Fibroblast of skin of right biceps (primary cell): Measurements from ENCODE around the gene ZNF593OS.

Experiments
- DNase-seq: peaks from one replicate; pipeline ENCODE4 v3.0.0-alpha.2; 2013

ZNF593OS gene

DNA sequence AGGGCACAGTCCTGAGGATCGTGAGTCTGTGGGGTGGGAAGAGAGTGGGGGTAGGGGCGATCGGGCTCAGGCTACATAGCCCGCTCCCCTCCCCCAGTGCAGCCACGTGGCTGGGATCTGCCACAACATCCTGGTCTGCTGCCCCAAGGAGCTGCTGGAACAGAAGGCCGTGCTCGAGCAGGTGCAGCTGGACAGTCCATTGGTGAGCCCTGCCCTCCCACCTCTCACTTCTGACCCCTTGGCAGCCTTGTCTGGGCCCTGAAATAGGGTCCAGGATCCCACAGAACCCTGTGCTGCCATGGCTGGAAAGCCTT, 10.7 kb upstream of the ZNF593OS start:
- no peak for DNase-seq

DNA sequence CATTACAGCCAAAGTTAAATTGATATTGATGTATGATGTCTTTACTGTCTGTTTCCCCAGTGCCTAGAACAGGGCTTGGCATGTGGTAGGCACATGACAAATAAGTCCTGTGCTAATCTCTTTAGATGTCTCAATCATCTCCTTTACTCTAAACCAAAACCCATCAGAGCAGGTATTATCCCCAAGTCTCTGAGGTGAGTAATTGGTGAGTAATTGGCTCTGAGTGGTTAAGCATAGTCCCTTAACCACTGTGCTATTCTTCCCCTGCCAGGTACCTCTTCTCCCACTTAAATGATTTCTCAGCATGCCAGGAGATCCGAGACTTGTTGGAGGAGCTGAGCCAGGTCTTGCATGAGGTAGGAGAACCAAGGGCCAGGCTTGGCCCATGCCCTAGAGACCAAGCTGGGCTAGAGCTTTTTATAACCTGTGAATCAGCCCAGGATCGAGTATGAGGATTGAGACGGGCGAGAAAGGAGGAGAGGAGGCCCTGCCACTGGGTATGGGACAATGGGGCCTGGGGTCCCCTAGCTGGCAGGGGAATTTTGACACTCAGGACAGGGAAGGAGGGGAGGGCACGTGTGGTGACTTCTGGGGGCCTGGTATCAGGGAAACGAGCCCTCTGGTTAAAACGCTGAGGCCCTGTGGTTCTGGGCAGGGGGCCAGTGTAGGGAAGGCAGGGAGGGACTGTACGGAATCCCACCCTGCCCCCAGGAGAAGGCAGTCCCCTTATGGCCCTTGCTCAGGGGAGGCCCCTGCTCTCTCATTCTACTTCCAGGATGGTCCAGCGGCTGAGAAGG, 10.2 kb upstream of the ZNF593OS start:
- no peak for DNase-seq

DNA sequence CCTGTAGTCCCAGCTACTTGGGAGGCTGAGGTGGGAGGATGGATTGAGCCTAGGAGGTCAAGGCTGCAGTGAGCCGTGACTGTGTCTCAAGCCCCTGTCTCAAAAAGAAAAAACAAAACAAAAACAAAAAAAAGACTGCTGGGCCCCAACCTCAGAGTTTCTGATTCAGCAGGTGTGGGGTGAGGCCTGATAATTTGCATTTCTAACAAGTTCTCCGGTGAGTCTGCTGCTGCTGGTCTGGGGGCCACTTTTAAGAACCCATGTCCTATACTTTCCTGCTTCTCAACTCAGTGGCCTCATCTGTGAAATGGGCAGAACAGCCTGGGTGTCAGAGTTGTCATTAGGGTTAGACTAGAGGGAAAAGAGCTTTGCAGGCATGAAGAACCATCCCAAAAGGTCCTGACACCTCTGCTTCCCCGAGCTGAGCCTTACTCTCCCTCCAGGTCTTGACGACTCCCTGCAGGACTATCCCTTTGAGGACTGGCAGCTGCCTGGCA, 8.4 kb upstream of the ZNF593OS start:
- DNase-seq, result no peak

DNA sequence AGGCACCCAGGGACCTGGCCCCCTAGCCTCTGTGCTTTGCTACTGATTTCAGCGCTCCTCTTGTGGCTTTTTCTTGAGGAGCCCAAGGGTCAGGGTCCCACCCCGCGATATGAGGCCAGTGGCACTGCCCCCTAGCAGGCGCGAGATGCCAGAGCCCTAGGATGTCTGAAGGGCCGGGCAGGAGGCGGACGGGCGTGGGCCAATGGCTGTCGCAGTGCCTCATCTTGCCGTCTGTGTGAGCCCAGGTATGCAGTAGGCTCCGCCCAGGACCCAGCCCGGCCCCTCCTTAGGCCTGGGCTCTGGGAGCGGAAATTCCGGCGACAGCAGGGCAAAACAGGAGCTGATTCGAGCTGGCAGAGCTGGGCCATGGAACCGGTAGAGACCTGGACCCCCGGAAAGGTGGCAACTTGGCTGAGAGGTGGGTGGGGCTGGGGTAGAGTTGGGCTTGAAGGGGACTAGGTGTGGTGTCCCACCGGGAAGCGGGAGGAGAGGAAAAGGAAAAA, 5.6 kb upstream of the ZNF593OS start, which contains the start of gene CNKSR1:
TSS of gene CNKSR1 (plus strand) at position 310 of the 503 bp plus-strand sequence. CDS start at position 367, 57 bp downstream.
- no peak for DNase-seq

DNA sequence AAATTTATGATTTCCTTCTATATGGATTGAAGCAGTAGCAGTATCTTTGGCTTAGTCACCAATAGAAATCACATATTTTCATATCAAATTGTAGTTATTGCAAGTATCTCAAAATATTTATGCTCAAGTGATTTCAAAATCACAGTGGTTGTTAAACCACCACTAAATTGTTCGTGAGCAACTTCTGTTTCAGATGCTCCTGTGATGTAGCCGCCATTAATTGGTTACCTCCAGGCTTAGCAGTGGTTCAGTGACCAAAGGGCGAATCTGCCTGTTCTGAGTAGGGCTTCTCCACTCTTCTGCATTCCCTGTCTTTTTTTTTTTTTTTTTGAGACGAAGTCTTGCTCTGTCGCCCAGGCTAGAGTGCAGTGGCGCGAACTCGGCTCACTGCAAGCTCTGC, 3.7 kb upstream of the ZNF593OS start:
- DNase-seq, result no peak

DNA sequence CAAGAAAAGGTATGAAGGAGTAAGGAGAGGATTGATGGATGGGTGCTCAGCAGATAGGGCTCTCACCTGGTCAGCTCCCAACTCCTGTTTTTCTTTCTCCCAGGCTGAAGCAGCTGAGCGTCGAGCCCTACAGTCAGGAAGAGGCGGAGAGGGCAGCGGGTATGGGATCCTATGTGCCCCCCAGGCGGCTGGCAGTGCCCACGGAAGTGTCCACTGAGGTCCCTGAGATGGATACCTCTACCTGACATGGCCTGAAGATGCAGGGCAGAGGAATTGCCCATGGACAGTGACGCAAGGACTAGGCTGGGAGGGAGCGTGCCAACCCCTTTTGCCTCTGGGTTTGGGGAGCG, 1.2 kb downstream of the ZNF593OS start:
- no peak for DNase-seq

DNA sequence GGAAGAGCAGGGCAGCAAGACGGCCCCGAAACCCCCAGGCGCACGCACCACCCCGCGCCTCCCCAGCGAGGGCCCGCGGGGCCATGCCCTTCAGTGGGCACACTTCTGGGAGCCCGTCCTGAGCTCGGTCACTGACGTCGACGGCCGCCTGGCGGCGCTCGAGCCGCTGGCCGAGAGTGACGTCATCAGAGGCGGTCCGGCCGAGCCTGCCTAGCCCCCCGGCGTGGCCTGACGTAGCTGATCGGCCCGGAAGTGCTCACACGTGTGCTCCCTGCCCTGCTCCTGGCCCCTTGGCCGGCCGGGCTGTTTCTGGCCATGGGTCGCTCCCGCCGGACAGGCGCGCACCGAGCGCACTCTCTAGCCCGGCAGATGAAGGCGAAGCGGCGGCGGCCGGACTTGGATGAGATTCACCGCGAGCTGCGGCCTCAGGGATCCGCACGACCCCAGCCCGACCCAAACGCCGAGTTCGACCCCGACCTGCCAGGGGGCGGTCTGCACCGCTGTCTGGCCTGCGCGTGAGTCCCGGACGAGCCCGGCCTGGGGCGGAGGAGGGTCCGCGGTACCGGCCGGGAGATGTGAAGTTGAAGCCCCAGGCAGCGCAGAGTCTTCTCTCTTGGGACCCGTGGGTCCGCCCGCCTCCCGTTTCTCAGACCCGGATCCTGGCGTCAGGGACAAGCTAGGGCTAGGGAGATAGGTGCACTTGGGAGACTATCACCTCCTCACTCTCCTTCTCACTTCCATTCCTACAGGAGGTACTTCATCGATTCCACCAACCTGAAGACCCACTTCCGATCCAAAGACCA, 1.8 kb downstream of the ZNF593OS start, which contains the start of gene ZNF593:
TSS of gene ZNF593 (plus strand) at position 240 of the 803 bp plus-strand sequence. CDS start at position 316, 76 bp downstream.
- DNase-seq, result peak; percentile 88

DNA sequence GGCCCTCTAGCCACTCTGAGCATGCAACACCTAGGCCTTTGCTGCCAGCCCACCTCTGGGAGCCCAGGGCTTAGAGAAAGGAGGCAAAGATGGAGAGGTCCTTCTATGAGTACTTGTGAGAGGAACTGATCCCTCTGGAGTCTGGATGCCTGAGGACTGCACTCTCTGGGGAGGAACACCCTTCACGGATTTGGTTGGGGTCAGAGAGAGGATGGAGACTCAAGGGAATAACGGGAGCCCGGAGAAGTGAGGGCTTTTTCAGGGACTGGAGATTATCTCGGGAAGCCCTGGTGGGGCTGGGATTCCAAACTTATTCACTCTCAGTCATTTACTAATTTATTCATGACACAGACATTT, 2.5 kb downstream of the ZNF593OS start:
- no peak for DNase-seq

DNA sequence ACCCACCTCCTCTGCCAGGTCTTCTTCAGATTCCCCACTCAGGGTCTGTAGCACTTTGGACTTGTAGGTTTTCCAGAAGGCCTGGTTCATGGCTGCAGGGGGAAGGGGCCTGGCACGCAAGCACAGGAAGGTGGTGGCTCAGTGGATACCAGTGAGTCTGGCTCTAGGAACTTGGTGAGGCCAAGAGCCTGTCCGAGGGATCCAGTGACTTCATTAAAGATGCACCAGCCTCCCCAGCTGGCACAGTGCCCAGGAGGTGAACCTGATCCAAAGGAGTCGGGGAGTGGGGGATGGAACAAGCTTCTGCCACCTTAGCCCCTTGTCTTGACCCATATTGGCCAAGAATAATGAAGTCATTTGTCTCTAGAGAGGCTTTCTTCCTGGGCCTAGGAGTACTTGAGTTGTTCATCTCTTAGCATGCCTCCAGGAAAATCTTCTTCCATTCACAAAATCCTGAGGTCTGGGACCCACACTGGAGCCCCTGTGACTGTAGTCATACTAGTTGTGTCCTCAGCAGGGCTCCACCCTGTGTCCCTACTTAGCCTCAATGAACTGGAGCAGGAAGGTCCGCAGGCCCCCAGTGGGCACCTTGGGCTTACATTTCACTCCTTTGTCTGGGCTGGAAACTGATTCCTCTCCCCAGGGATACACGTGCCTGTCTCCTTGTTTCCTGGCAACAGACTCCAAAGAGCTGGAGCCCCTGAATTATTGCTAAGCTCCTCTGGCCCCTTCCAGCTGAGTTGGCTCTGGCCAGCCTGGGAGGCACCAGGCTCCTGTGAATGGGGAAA, 3.0 kb downstream of the ZNF593OS start, which contains the start of gene C1orf232:
TSS of gene C1orf232 (minus strand) at position 554 of the 788 bp plus-strand sequence. CDS start at position 90, 464 bp downstream.
- no peak for DNase-seq

DNA sequence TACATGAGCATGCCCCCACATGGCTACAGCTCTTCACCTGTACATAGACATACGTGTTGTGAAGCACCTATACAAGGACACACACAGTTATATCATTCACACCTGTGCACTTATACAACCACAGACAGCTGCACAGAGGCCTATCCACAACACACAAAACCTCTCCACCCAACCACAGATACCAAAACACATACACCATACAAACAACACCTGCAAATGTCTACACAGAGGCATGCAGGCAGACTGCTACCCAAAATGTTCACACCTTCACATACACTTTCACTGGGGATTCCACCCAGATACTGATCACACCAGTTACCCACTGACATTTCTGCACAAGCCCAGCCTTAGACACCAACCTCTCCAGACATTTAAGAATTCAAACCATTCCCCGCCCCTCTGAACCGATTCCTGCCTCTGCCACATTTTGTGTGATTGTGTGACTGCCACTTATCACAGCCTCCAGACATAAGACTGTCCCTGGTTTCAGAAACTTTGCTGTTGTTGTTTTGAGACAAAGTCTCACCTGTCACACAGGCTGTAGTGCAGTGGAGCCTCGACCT, 4.8 kb downstream of the ZNF593OS start:
- DNase-seq, result no peak

DNA sequence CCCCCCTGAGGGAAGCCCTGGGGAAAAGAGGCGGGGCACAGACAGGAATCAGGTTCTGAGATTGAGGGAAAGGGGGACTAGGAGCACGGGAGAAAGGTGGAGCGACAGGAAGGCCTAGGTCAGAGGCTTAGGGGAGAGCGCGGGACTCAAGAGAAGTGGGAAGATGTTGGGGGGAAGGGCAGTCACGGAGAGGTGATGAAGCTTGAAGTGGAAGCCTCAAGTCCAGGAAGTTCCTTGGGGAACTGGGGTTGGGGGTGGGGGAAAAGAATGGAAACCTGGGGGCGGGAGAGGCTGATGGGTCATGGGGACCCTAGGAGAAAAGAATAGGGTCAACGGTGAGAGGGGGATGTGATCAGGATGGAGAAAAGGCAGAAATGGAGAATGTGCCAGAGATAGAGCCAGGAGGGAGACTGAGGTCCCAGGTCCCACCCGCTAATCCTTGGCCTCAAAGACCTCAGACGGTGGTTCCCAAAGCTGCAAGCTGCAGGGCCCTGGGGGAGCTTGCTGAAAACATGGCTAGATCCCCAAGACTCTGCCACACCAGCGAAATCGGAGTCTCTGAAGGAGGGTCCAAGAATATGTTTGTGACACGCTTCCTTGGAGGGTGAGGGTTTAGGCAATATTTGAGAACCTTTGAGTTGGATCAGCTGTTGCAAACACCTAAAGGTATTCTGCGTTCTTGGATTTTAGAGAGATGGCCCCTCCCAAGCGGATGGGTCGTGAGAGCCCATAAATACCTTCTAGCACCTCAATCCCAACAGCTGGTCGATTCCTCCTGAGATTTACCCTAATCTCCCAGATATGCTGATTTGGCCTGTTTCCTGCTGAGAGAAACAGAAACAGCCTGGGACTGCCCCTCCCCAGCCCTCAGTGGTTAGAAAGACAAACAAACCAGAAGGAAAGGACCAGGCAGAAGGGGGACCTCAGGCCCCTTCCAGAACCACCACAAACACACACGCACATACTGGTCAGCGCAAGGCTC, 6.5 kb downstream of the ZNF593OS start:
- no peak for DNase-seq

DNA sequence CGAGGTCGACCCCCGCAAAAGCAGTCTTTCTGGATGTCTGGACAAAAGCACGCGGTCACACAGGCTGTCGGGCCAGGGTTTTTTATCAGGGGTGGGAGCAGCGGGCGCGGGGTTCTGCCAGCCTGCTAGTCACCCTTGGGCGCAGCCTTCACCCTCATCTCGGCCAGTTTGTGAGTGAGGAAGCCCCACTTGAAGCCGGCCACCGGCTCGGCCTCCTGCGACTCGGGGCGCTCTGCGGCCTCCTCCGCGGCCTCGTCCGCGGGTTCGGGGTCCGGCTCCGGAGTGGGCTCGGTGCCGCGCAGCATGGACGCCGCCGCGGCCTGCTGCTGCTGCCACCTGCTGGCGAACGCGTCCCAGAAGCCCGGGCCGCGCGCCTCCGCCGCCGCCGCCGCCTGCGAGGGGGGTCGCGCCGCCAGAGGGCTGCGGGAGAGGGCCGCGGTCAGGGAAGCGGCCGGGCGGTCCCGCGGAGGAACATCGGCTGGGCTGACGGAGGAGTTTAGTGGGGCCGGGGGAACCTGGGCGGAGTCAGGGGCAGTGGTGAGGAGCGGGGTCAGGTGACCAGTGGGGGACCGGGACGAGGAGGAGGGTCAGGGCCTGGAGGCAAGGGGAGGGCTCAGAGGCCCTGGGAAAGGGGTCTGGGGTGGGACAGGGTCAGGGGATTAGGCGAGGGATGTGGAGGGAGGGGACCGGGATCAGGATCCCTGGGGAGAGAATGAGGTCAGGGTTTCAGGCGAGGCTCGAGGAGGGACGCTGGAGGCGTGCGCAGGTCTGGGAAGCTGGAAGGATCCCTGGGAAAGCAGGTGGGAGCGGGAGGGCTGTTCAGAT, 7.4 kb downstream of the ZNF593OS start:
- DNase-seq, result peak; percentile 36

DNA sequence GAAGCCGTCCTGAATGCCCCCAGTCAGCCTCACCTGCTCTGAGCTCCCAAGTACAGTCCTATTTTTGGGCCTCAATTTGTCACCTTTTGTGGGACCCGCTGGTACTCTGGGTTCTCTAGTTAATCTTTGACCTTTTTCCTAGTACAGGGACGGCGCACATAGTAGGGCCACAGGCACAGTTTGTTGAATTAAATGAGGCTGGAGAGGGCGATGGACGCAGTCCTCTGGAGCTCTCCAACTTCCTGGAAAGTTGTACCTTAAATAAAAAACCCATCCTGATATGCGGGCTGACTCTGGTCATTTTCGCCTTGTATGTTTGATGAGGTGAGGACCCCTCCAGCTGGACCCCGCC, 8.0 kb downstream of the ZNF593OS start:
- no peak for DNase-seq

DNA sequence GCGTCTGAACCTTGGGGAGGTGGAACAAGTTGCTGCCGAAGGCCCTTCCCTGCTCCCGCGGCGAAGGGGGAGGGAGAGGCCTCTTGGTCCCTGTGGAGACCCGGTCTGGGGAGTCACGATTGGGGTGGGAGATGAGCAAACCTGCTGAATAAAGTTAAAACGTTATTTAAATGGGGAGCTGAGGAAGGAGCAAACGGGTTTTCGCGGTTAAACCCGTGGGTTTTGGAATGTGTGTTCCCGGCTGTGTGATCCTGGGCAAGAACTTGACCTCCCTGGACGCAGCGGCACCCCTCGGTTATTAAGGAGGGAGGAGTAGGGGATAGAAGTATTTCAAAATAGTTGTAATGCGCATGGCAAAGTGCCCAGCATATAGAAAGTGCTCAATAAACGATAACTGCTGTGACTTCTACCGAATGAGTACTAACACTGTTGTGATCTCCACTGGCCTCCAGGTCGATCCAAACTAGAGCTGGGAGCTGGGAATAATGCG, 9.4 kb downstream of the ZNF593OS start:
- no peak for DNase-seq

DNA sequence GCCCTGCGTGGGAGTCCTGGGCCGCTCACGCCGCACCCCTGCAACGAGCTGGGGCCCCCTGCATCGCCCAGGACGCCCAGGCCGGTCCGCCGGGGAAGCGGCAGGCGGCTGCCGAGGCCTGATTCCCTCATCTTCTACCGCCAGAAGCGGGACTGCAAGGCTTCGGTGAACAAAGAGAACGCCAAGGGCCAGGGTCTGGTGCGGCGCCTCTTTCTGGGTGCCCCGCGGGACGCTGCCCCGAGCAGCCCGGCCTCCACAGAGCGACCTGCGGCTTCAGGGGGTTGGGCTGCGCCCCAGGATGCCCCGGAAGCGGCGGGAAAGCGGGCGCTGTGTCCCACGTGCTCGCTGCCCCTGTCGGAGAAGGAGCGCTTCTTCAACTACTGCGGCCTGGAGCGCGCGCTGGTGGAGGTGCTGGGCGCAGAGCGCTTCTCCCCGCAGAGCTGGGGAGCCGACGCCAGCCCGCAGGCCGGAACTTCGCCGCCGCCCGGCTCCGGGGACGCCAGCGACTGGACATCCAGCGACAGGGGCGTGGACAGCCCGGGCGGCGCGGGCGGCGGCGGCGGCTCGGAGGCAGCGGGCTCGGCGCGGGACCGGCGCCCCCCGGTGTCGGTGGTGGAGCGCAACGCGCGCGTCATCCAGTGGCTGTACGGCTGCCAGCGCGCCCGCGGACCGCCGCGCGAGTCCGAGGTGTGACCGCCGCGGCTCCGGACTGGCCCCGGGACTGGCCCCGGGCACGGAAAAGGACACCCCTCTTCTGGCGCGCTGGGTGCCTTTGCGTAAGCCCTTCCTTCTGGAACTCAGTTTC, 10.0 kb downstream of the ZNF593OS start:
- DNase-seq, result peak; percentile 57

DNA sequence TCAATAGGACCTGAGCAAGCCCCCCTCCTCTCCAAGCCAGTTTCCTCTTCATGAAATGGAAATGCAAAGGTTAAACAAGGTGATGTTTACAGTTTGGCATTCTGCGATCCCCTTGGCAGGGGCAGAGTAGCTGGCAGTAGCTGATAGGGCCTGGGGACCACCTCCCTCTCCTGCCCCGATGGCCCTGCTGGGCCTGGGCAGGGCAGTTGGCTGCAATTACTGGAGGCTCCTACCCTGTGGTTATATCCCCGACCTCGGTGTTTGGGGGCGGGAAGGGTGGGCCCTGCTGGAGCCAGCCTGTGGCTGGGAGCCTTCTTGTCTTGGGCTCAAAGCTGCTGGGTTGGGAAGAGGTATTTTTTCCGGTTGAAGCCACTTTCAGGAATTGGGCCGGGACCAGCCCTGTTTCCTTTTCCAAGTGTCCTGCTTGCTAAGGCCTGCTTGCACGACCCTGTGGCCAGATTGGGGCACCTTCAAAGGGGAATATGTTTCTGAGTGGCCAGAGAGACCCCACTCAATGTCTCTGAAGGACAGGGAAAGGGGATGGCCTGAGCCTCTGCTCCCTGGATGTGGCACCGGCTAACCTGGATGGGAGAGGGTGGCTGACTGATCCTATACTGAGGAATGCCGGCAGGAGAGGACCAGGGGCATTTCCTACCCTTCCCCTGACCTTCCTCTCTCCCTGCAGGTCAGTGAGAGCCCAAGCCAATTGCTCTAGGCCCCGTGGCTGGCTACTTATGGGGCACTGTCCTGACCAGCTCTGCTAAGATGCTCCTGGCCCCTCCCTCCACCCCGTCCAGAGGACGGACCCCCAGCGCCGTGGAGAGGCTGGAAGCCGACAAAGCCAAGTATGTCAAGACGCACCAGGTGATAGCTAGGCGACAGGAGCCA, 10.9 kb downstream of the ZNF593OS start:
- no peak for DNase-seq

DNA sequence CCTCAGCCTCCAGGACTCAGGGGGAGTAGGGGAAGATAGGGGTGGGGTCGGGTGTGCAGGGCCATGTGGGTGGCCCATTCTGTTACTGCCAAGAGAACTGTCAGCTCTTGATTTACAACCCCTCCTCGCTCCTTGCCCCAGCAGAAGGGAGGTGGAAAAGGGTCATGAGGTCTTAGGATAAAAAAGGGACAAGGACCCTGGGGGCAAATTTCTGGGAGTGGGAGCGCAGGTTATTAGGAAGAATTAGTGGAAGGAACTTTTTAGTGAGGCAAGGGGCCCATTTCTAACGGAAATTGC, 11.9 kb downstream of the ZNF593OS start:
- DNase-seq, result no peak

DNA sequence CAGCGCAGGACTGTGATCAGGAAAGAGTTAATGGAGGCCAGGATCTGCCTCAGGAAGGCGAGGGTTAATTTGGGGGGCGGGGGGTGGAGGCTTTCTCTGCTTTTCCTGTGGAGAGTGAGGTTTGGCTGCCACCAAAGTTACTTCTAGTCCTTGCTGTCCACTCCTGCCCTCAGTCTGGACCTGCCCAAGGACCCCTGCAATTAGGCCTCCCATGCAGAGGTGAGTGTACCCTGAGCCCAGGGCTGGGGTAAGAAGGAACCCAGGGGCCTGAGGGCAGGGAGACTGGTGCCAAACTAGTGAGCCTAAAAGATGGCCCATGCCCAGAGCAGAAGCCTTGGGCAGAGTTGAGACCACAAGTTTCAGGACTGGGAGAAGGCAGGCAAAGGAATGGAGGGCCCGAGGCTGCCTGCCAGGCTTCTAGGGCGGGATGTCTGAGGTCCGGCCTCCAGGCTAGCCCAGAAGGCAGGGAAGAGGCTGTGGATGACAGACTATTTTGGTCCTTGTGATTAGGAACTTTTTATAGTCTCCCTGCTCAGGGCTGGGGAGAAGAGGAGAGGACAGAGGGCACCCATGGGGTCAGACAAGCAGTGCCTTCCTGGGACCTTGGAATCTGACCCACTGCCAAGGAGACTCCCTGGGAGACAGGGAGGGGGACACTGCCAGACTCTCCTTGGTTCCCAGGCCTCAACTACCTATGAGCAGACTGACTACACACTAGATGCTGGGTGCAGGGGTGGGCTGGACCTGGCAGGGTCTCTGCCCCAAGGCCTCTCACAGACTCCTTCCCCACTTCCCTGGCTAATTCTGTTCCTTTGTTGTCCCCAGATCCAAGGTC, 12.5 kb downstream of the ZNF593OS start, which contains the start of gene FAM110D:
TSS of gene FAM110D (plus strand) at position 172 of the 835 bp plus-strand sequence. CDS start 2,213 bp downstream, outside the sequence.
- DNase-seq, result no peak
